RCC 7860 (cell line): ENCODE measurements around the gene RHBDL1.
"Not testable (repeated sequence)": the region's sequence is repeated elsewhere in the genome, so short reads cannot be mapped to it uniquely, and the experiment has no call there.

Source experiments
- DNase-seq: peaks from one replicate; pipeline ENCODE4 v3.0.0-alpha.2; 2015; ENCODE audit warnings: low spot score
- FAIRE-seq: peaks from 2 replicates; lab custom pipeline; 2012; peaks lifted over from hg19 to GRCh38; lab: Jason Lieb, UNC

Gene RHBDL1

GRCh38 chr16:684071-684794, 8.8 kb downstream of the RHBDL1 start, which contains the start of gene JMJD8:
JMJD8 (minus strand) TSS chr16:684334; CDS start chr16:684319, 15 bp downstream.
- FAIRE-seq: peak; percentile 2

GRCh38 chr16:684961-685696, 9.7 kb downstream of the RHBDL1 start:
- no peak for FAIRE-seq

More at GRCh38 chr16:684071-684794, 8.8 kb downstream of the RHBDL1 start, which contains the start of gene JMJD8:
- DNase-seq: peak; percentile 85

DNA sequence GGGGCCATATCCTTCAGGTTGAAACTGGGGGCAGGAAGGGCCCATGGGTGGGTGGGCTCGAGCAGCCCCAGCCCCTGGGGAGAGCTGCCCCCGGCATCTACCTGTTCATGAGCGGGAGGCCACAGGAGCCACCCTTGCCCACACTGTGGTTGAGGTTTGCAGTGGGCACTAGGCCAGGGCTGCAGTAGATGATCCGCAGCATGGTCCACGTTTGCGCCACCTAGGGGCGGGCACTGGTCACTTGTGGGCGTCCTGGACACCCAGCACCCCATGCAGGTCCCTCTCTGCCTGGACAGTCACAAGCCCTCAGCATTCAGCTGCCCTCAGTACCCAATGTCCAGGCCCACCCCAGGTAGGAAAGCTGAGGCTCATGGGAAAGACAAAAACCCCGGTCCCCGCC, 10.5 kb downstream of the RHBDL1 start:
- FAIRE-seq (no peak), DNase-seq (peak; percentile 39)

More at GRCh38 chr16:684961-685696, 9.7 kb downstream of the RHBDL1 start:
- DNase-seq: no peak

- DNase-seq: no peak
- FAIRE-seq: no peak
These were observed 11.2 kb downstream of the RHBDL1 start for GRCh38 chr16:686459-687260.

- no peak for FAIRE-seq
- DNase-seq: no peak
These were observed 12.0 kb downstream of the RHBDL1 start for GRCh38 chr16:687499-687898.

DNA sequence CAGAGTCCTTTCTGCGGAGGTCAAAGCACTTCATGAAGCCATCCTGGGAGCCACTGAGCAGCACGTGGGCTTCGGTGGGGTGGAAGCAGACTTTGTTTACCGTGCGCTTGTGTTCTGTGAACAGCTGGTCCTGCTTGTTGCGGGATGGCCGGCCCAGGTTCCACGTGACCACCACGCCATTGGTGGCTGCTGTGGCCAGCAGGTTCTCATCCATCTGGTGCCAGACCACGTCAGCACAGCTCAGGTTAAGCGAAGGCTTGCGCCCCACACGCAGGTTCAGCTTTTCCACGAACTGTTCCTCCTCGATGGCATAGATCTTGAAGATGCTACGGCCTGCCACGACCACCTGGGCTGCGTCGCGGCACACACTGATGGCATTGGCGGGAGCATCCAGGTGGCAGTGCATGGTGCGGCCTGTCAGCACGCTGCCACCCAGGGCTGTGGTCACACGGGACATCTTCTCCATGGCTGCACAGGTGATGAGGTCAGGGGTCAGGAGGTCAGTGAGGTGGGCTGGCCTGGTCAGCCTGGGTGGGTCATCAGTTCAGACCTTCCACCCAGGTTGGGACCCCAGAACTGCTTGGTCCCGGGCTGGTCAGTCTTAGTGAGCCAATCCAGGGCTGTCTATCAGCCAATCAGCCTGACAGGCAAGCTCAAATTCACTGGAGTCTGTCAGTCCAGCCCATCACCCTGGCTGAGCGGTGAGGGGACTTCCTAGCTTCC, 13.9 kb downstream of the RHBDL1 start:
- FAIRE-seq: no peak

DNA sequence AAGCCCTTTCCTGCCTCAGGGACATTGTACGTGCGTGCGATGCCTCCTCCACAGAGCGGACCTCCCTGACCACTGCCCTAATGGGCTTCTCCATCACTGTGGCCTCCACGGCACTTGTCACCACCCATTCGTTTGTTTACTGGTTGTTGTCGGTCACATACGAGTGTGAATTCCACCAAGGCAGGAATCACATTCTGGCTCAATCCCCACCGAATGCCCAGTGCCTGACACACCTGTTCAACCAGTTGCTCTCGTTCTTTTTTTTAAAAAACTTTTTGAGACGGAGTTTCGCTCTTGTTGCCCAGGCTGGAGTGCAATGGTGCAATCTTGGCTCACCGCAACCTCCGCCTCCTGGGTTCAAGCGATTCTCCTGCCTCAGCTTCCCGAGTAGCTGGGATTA, 15.8 kb downstream of the RHBDL1 start:
- not testable (repeated sequence) for DNase-seq, FAIRE-seq

More for the DNA sequence above, 13.9 kb downstream of the RHBDL1 start:
- no peak for DNase-seq

GRCh38 chr16:692356-693108, 17.1 kb downstream of the RHBDL1 start:
- FAIRE-seq (no peak), DNase-seq (no peak)

- FAIRE-seq (no peak), DNase-seq (no peak)
These were observed 17.9 kb downstream of the RHBDL1 start for GRCh38 chr16:693364-693763.

- no peak for DNase-seq
- FAIRE-seq: no peak
These were observed 18.3 kb downstream of the RHBDL1 start for GRCh38 chr16:693766-694165.

DNA sequence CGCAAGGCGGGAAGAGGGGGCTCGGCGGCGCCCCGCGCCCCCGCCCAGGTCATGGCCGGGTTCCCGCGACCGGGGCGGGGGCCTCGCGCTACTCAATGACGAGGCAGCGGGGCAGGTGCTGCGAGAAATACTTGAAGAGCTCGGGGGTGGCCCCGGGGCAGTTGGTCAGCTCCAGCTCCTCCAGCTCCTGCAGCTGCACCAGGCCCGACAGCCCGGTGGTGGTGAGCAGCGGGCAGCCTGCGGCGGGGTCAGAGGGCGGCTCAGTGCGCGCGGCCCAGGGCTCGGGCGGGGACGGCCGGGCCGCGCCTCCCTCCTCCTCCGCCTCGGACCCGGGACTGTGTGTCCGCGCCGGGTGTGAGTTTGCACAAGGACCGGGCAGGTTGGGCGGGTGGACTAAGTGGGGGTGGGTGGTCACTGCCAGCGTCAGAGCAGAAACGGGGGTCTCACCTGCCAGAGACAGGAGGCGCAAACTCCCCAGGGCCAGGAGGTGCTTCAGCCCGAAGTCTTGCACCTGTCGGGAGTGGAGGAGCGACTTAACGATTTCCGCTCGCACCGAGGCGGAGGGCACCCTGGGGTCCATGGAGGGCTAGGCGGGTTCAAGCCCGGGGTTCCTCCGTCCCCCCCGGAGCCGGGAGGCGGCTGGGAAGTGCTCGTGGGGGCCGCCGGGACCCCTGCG, 18.9 kb downstream of the RHBDL1 start:
- FAIRE-seq: no peak
- DNase-seq: no peak

DNA sequence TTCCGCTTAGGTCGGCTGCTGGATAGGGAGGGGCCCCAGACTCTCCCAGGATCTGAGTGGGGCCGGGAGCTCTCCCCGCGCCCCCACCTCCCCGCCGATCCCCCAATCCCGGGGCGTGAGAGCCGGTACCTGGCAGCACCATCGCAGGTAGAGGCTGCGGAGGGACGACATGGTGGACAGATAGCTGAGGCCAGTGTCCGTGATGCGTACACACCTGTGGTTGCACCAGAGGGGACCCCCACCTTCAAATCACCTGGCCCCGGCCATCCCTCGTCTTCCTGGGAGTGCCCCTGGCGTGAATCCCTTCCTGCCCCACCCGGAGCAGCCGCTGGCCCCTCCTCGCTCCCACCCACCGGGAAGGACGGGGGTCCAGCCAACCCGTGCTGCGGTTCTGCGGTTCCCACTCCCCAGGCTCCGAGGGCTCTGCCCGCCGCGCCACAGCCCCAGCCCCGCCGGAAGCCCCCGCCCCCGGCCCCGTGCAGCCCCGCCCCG, 19.4 kb downstream of the RHBDL1 start:
- no peak for FAIRE-seq
- no peak for DNase-seq

DNA sequence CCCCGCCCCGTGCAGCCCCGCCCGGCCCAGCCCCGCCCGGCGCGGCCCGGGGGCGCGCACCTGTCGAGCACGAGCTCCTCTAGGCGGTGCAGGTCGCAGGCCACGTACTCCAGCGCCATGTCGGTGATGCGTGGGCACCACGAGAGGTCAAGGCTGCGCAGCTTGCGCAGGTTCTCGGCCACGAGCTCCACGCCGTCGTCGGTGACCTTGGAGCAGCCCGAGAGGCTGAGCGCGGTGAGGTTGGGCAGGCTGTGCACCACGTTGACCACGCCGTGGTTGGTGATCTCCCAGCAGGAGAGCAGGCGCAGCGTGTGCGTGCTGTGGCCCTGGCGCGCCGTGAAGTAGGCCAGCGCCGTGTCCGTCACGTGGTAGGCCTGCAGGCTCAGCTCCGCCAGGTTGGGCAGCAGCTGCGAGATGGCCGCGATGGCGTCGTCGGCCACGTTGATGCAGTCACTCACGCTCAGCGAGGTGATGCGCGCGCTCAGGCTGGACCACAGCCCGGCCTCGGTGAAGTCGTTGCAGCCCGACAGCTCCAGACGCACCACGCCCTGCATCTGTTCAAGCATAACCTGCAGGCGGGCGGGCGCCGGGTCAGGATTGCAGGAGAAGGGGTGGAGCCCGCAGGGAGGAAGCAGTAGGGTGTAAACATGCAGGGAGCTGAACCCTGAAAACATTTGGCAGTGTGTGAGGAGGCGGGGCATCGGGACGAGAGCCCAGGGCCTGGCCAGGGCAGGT, 20.1 kb downstream of the RHBDL1 start:
- FAIRE-seq (no peak), DNase-seq (no peak)

DNA sequence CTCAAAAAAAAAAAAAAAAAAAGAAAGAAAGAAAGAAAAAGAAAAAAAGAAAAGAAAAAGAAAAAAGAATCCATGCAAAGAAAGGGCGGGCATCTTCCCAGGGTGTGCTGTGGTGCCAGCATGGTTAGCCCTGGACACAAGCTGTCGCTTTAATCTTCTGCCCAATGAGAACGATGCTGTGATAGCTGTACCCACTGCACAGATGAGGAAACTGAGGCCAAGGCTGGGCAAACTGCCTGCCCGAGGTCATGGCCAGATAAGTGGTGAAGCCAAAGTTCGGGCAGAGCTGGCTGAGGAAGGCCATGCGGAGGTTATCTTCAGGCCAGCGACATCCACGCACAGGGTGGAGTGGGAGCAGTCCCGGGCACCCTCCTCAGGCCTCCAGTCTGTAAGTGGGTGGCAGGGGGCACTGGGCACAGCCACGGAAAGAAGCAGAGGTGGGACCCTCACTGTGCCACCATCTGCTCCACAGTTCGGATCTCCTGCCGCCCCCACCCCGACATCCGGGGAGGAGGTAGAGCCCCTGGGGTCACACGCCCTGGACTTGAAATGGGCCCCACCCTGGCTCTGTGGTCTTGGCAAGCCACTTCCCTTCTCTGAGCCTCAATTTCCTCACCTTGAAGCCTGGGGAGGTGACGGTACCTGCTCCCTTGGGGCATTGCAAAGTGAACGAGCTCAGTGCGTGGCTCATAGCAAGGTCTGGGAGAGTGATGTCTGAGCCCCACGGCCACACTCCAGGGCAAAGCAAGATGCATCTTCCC, 23.6 kb downstream of the RHBDL1 start:
- DNase-seq (no peak), FAIRE-seq (no peak)

GRCh38 chr16:700684-701584, 25.5 kb downstream of the RHBDL1 start:
- FAIRE-seq (no peak), DNase-seq (no peak)

- no peak for FAIRE-seq
- DNase-seq: no peak
These were observed 26.9 kb downstream of the RHBDL1 start for GRCh38 chr16:702341-702740.

GRCh38 chr16:703406-703805, 27.9 kb downstream of the RHBDL1 start:
- FAIRE-seq (no peak), DNase-seq (no peak)
